ENCODE results near the gene KDM2B.
A peak's percentile ranks its signal among the peaks of the same experiment; 100 is the strongest.
"Not testable (repeated sequence)": the region's sequence is repeated elsewhere in the genome, so short reads cannot be mapped to it uniquely, and the experiment has no call there.

KDM2B gene

DNA sequence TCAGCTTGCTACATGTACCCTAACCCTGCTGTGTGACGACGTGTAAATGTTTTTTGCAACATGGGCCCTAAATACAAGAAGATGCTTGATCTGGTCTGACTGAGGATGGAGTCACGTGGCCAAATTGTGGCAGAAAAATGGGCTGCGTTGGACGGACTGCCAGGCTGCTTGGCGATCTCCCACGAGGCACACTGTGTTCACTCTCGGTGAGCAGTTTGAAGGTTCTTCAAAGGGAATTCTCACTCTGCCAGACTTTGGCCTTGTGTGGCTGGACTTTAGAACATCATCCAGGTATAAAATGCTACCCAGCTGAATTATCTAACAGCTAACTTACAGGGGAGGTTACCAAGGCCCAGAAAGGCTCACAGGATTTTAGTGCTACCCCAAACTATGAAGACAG, 85.1 kb downstream of the KDM2B start:
- no peak for DNase-seq

DNA sequence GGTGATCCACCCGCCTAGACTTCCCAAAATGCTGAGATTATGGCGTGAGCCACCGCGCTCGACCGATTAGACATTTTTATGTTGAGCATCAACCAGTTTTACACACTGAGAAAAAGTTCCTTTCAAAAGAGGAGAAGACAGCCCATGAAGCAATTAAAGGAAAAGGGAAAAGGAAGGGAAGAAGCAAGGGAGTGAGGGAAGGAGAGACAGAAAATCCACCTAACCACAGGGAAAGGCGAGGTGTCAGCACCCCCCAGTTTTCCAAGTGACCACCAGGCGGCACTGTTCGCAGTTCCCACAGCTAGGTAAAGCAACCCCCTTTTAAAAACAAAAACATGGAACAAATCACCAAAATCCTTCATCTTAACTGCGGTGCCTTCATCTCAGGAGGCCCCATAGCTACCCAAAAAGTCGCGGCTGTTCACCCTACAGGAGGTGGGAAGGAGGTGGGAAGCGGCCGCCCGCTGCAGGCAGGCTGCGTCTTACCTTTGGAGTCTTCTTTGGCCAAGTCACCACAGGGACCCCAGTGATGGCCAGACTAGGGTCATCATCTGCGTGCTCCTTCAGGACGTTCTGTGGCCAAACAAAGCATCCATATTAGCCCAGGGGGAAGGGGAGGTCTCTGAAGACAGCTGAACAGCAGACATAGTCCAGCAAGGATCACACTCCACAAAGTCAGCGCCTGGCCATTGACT, 86.6 kb downstream of the KDM2B start:
- peak; percentile 52 to 63 for DNase-seq

DNA sequence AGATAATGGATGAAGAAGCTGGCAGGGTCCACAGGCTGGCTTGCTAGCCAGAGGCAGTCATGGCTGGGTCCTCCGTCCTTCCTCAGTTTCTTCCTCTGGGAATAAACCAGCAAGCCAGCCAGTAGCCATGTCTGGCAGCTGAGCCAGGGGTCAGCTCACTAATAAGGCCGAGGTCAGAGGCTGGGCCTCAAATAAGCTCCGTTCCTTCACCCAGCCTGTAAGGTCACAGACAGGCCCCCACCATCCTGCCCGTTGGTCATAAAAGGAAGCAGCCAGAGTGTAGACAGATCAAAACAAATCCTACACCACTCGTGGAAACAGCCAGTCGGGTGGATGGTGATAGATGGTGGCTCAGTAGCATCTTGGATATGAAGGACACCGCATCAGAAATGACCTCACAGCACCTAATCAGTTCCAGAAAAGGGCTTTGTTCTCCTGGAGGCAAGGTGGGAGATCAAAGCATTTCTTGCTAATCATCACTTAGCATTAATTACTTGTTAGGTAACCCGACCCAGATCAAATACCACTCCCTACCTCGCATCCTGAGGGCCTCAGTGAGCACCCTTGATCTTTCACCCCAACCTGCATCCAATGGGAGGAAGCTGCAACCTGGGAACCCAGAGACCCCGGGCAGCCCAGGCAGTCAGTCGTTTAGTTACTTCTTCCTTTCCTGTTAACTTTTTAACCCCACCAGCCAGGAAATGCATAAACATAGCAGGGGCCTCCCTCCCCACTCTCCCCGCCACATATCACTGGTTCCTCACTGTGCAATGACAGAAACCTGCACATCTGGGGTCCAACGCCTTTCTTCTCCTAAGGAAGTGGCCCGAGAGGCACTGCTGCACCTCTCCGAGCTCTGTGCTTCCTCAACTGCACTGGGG, 90.2 kb downstream of the KDM2B start:
- no peak for DNase-seq

DNA sequence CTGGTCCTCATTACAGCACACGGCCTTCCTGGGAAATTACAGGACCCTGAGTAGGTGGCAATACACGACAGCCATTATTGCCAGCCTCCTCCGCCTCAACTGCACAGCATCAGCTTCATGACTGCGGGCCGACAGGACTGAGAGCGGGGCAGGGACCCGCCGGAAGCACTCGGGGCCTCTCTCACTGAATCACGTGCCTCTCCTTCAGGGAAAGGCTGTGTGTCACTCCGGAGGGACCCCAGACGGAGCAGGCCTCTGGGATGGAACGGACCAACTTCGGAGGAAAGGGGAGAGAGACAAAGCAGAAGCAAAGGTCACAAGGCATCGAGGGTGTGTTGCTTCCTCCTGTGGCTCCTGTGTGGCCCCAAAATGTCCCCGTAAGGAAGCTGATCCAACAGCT, 90.9 kb downstream of the KDM2B start:
- no peak for DNase-seq

DNA sequence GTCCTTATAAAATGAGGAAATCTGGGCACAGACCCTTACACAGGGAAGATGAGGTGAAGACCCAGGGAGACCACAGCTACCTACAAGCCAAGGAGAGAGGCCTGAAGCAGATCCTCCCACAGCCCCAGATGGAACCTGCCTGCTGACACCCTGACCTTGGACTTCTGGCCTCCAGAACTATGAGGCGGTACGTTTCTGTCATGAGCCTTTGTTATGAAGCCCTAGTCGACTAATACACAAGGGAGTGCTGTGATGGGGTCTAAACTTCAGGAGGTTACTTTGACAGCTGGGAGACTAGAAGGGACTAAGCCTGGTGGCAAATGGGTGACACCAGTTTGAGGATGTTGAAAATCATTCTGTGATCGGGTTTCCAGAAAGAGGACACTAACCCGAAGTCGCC, 95.9 kb downstream of the KDM2B start:
- DNase-seq = no peak

DNA sequence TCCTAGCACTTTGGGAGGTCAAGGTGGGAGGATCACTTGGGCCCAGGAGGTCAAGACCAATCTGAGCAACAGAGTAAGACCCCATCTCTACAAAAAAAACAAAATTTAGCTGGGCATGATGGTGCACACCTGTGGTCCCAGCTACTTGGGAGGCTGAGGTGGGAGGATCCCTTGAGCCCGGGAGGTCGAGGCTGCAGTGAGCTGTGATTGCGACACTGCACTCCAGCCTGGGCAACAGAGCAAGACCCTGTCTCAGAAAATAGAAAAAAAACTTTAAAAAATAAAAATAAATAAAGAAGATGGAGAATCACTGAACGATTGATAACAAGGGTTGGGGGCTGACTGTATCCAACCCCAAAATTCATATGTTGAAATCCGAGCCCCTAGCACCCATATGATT, 96.3 kb downstream of the KDM2B start:
- DNase-seq = not testable (repeated sequence)

DNA sequence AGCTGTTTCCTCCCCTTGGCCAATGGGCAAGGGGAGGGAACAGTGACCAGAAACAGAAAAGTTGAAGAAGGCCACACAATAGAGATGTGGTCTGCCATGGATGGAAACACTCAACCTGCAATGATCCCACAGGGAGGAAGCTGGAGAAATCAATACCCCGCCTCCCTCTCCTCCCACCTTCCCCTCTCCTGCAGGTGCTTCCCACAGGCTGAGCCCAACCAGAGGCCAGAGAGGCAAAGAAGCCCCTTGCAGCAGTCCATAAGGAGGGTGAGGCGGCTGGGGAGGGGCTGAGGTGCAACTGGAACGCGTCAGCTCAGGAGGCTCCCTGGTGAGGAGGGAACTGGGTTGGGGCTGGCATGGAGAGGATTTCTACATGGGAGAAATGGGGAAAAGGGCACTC, 96.9 kb downstream of the KDM2B start:
- no peak for DNase-seq

DNA sequence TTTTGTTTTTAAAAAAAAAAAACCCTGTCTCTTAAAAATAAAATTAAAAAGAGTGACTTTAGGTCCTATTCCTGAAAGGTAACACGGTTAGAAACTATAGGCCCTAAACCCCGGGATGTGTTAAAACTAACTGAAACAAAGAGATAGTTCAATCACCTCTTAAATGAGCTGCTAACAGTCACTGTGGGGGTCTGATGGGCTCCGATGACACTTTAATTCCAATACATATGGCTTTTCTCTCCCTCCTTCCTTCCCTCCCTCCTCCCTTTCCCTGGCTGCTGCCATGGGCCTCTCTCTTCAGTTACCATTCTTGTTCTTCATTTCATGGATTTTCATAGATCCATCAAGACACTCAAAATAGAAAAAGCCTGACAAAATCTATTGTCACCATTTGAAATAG, 104.3 kb downstream of the KDM2B start:
- DNase-seq = no peak

DNA sequence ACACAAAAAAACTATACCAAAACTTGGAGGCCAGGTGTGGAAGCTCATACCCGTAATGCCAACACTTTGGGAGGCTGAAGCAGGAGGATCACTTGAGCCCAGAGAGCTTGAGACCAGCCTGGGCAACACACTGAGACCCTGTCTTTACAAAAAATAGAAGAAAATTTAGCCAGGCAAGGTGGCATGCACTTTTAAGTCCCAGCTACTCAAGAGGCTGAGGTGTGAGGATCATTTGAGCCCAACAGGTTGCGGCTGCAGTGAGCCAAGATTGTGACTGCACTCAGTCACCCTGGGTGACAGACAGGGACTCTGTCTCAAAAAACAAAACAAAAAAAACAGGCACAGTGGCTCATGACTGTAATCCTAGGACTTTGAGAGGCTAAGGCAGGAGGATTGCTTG, 105.5 kb downstream of the KDM2B start:
- DNase-seq = no peak

DNA sequence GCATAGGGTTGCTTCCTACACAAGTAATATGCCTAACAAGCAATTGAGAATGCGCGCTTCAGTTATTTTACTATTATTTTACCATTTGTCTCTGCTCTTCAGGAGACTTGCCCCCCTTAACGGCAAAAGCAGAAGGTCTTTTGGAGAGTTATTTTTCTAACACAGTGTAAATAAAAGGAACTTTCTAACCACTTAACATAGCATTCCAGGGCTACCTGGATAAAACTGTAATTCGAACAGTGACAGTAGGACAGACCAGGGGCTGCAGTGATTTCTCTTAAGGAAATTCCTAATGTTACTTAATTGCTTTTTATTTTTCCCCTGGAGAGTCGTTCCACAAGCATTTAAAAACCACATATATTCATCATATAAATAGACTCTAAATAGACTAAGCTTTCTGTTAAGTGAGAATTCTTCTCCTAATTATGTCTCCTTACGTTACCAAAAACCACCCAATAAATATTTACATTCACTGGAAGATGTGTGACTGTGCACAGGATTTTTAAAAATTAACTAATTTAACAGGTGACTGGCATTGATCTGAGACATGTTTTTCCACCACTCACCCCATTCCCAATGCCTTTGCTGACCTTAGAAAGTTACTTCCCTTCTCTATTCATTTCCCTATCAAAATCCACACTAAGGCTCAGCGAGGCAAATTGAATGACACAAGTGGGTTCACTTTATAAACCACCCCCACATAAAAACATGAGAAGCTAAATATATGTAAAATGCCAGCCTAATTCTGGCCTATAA, 108.5 kb downstream of the KDM2B start:
- no peak for DNase-seq

DNA sequence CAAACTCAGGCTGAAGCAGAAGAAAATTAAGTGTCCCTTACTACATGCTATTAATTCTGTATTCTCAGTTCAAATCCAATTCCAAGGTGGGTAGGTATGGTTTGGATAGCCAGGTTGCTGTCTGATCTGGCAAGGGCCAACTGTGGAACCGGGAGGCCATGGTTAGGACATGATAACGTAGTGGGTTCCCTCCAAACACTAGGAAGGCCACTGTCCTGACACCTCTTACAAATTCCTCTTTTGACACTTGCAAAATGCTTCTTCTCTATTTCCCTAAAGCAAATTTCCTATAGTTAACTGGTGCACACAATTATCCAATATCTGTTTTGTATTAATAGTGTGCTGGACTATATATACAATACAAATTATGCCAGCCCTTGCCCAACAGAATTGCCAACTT, 110.1 kb downstream of the KDM2B start:
- no peak for DNase-seq

DNA sequence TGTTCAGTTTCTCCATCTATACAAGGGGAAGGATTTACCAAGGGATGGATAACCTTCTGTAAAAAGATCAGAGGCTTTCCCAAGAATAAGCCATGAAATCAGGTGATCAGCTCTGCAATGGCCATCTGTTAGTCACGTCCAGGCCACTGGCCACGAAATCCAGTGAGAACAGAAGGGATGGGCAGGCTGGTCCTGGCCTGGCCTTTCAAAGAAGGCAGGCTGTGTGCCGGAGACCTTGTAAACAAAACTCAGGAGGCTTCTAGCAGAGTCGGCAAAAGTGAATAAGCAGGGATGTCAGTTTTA, 112.4 kb downstream of the KDM2B start:
- no peak for DNase-seq

DNA sequence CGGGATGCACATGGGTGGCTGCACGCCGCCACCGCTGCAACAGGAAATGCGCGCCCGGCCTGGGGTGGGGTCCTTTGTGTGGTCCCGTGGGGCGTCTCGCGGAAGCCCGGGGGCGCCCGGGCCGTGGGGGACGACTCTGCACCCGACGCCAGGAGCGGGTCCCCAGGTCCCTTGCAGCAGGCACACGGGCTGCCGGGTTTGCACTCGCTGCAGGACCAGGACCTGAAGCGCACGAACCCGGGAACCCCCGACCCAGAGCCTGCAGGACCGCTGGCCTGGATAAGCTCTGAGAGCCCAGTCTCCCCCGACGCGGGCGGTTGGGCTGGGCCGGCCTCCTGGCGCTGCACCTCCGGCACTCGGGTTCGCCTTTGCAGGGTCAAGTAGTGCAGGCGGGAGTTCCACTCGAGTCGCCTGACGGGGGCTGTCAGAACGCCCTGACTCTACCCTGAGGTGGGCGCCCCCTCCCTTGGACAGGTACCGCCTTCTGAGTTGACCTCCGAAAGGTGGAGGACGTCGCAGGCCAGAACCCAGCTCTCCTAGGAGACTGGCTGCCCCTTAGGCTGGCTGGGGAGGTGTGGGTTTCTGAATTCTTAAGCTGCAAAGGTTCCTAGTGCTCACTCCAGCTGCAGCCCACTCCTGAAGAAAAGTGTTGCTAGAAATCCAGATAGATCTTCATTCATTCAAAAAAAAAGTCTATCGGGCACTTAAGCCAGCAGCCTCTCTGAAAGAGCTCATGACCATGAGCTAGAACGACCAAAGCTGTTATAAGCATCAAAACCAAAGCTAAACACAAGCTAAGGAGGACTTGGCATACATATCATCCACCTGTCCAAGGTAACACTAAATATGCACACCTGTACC, 113.0 kb downstream of the KDM2B start:
- DNase-seq = no peak

DNA sequence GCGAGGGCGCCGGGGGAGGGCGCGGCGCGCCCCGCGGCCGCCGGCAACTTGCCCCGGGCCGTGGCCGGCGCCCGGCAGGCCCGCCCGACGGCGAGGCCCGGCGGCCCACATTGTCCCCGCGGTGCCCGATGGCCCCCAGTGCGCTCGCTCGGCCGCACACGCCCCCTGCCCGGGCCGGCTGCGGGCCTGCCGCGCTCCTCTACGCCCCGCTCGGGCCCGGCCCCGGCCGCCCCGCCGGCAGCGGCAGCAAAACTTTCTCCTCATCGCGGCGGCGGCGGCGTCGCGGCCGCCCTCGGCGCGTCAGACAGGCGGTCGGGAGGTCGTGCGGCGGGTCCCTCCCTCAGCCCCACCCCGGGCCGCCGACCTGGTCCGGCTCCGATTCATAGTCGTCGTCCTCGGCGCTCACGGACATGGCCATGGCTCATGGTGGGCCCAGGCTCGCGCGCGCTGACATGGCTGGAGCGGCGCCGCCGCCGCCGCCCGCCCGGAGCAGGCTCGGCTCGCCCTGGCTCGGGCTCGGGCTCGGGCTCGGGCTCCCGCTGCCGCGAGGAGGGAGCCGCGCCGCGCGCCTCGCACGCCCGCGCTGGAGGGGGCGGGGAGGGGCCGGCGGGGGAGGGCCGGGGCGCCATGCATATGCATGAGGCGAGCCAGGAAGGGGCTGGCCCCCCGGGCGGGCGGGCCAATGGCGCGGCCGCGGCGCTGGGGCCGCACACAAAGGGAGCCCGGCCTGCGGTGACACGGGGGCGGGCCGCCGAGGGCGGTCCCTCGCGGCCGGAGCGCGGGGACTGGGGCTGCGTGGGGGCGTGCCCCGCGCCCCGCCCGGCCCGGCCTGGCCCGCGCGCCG, 113.8 kb downstream of the KDM2B start:
- DNase-seq = peak; percentile 83 to 84

DNA sequence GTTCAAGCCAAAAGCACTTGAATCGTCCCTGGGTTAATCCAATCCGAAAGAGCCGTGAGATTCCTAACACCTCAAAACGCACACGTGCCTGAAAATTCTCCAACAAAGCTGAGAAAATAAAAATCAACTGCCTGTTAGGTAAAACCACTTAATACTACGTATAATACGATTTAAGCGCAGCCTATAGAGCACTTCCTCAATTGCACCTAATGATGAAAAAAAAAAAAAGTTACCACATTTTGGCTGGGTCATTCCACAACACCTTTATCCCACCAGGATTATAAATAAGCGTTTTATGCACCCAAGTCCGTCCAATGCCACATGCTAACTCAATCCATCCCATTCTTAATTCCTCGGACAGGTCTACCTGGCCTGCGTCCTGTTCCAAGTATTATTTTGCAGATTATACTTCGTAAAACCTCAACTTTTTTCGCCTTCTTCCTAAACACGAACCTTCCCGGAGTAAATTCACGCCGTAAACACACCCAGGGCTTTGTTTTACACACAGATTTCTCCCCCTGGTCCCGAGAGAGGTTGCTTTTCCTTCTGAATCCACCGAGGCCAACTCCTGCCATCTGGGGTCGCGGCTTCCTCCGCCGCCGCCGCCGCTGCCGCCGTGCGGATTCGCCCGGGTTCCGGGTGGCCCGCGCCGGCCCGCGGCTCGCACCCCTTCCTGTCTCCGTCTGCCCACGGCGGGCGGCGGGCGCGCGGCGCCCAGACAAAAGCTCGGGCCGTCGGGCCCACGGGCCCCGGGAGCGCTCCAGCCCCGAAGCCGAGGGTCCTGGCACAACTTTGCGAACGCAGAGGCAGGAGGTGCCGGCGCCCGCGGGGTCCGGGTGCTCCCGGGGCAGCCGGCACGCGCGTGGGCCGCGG, 114.7 kb downstream of the KDM2B start:
- DNase-seq = peak; percentile 19 to 33

DNA sequence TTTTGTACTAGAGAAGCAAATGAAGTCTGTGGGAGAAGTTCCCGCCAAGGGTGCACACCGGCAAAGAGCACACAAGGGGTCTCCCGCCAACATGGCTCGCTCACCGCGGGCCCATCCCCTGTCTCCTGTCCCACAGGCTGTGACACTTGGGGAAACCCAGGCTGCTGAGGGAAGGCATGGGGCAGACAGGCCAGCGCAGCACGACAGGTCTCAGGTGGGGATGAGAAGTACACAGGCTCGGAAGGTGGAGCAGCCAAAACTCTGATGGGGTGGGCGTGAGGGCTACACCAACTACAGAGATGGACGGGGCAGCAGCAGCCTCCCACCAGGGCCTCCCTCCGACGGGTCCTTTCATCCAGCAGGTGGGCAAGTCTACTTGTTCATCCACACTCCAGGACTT, 116.5 kb downstream of the KDM2B start:
- no peak for DNase-seq

DNA sequence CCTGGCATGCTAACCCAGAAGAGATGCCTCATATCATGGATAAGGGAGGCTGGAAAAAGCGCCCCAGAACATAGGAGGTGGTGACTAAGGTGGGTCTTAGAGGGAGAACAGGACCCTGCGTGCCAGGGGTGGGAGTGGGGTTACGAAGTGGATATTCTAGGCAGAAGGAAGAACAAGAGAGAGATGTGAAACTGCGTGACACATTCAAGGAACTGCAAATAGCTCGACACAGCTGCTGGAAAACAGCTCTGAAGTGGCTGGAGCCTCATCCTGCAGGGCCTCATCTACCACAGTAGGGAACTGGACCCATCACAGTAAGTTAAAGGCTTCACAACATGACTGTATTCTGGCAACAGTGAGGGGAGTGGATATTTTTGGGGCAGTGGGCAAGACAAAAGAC, 119.8 kb downstream of the KDM2B start:
- no peak for DNase-seq

DNA sequence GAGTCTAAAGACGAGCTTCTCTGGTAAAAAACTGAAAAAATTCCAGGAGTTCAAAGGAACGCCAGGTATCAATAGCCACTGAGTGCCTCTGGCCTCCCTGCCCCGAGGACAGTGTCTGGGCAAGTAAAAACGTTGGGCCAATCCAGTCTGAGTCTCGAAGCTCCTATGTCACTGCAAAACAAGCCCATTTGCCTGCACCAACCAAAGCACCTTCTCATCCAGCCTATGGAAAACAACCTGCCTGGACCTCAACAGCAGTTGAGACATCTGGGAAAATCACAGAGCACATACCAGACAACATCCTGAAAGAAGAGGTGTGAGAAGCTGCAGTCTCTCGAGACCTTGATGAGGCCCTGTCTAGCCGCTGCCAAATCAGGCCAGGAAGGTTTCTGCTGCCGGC, 124.3 kb downstream of the KDM2B start:
- DNase-seq = no peak

DNA sequence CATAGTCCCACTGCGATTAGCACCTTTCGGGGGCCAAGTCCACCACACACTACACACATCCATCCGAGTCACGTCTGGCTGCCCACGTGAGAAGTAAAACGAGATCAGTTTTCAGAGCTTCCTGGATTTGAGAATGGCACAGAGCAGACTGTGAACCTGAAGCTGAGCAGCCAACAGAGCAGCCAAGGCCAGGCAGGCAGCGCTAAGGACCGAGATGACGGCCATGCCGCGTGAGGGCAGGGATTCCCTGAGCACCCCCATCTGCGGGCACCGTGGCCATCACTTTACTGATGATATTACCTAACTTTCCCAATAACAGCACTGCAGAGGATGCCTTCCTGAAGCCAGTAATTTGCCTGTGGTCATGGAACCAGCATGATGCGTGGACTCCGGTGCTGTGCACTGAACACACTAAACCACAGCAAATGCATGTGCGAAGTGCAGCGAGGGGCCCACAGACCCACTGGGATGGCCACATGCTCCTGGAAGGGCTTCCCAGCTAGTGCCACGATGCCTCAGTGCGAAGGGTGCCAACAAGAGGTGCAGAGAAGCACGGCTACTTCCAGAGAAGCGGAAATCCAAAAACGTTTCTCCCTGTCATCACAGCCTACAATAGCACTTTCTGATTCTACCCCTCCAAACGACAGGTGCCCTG, 124.9 kb downstream of the KDM2B start:
- no peak for DNase-seq

DNA sequence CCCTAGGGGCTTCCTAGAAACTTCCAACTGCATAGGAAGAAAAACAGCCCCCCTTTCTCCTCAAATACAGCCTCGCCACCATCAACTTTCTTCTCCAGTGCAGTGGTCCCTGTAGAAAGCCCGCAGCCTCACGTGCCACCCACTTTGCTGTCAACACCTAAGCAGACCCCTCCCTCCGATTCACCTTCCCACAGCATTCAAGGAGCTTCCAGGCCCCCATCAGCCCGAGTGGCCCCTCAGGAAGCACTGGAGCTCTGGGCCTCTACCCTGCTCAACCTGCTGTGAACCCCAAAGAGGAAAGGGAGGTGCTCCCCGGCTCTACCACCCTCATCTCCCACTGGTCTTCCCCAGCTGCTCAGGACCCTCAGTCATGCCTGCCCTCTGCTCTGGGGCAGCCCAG, 125.9 kb downstream of the KDM2B start:
- no peak for DNase-seq
